Measurements from ENCODE around the gene LRBA. TPM values are rescaled to one million over a fixed set of nuclear protein-coding genes. Genes with fewer than 3 reads are reported as not detected.

The LRBA gene
- polyA plus RNA-seq, 1 of the 3 experiments (the other 2 are of a cell fraction): 11.4 TPM

DNA sequence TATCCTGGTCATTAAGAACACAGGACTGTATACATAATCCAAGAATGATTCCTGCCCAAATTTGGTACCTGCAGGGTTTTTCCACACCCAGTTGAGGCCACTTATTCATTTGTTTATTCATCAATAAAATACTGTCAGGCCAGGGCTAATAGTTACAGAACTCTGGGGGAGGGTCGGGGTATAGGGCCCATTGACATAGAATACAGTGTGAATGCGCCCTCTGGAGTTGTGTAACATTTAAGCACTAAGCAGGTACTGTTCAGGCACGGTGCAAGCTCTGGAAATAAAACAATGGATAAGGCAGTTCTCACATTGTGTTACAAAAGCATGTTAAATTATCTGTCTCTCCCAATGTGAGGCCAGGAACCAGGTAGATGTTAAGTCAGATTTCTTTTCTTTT is 30.8 kb upstream of the LRBA start:
- TF ChIP-seq, protein P1, sequence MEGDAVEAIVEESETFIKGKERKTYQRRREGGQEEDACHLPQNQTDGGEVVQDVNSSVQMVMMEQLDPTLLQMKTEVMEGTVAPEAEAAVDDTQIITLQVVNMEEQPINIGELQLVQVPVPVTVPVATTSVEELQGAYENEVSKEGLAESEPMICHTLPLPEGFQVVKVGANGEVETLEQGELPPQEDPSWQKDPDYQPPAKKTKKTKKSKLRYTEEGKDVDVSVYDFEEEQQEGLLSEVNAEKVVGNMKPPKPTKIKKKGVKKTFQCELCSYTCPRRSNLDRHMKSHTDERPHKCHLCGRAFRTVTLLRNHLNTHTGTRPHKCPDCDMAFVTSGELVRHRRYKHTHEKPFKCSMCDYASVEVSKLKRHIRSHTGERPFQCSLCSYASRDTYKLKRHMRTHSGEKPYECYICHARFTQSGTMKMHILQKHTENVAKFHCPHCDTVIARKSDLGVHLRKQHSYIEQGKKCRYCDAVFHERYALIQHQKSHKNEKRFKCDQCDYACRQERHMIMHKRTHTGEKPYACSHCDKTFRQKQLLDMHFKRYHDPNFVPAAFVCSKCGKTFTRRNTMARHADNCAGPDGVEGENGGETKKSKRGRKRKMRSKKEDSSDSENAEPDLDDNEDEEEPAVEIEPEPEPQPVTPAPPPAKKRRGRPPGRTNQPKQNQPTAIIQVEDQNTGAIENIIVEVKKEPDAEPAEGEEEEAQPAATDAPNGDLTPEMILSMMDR (IDR thresholded peaks at IDR 0.05): 0 out of 2 replicates have a peak, but pooled peaks have one; percentile 17
- TF ChIP-seq EZH2phosphoT487 (IDR thresholded peaks at IDR 0.05; ENCODE audit: borderline replicate concordance, low read depth) (no peak), RAD21 (IDR thresholded peaks at IDR 0.05; ENCODE audit: low read length) (peak; percentile 40)
- ChIA-PET CTCF (interaction anchor here (1.0 kb wide), 1 partner anchor 28 kb away, joined by 3 read pairs; no protein-coding TSS in a partner anchor), POLR2A (no interaction called here)
- Histone ChIP-seq H3K4me2 (no peak overlapping the region), H3K27me3 (ENCODE audit: insufficient read depth) (no peaks in the 10 kb centered on the region), H3K9ac (no peak overlapping the region), H3K27ac (ENCODE audit: low read depth in 2 of 2, low read length in 1 of 2) (no peak overlapping the region), H3K79me2 (ENCODE audit: insufficient read depth) (no peaks in the 10 kb centered on the region), H3K9me3 (no peaks in the 10 kb centered on the region), H3K4me1 (ENCODE audit: control insufficient read depth in 1 of 2, insufficient read depth in 2 of 2, low read depth in 1 of 2, low read length in 1 of 2) (no peaks in the 10 kb centered on the region), H4K20me1 (ENCODE audit: insufficient read depth) (no peaks in the 10 kb centered on the region), H3K36me3 (replicated peaks in 1 of 2; ENCODE audit: control insufficient read depth in 1 of 2, insufficient read depth in 2 of 2, low read length in 1 of 2) (no peaks in the 10 kb centered on the region), H3K4me3 (ENCODE audit: low read depth in 2 of 2, low read length in 1 of 2) (no peak overlapping the region), H3F3A (replicated peaks; ENCODE audit: insufficient read depth) (no peaks in the 10 kb centered on the region), H2AFZ (ENCODE audit: low read depth) (no peak overlapping the region), H3K9me2 (no peaks in the 10 kb centered on the region)
- DNase-seq: peak; percentile 21
- 42% methylated on average over 3 of the region's 3 CpGs for WGBS (ENCODE audit: low lambda C conversion rate)

DNA sequence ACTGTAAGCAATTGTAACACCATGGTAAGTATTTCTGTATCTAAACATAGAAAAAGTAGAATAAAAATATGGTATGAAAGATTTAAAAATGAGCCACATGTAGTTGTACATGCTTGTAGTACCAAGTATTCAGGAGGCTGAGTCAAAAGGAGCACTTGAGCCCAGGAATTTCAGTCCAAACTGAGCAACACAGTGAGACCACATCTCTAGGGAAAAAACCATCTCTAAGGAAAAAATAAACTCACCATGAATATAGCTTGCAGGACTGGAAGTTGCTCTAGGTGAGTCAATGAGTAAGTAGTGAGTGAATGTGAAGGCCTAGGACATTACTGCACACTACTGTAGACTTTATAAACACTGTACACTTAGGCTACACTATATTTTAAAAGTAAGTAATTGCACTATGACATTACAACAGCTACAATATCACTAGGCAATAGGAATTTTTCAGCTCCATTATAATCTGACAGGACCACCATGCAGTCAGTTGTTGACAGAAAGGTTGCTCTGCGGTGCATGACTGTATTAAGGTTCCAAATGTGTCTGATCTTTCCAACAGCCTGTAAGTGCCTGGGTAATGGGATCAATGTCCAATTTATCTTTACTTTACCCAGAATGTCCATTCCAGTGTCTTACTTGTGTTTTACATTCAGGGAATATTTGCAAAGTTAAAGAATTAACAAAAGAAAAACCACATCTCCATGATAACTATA is 28.9 kb upstream of the LRBA start:
- POLR2A ChIA-PET: no interaction called here
- Histone ChIP-seq H2AFZ (ENCODE audit: low read depth) (no peak overlapping the region), H3K9me2 (no peaks in the 10 kb centered on the region), H3K9ac (no peak overlapping the region), H4K20me1 (ENCODE audit: insufficient read depth) (no peaks in the 10 kb centered on the region), H3K4me2 (no peak overlapping the region), H3K27ac (ENCODE audit: low read depth in 2 of 2, low read length in 1 of 2) (no peak overlapping the region), H3F3A (replicated peaks; ENCODE audit: insufficient read depth) (no peaks in the 10 kb centered on the region), H3K27me3 (ENCODE audit: insufficient read depth) (no peaks in the 10 kb centered on the region), H3K79me2 (ENCODE audit: insufficient read depth) (no peaks in the 10 kb centered on the region), H3K4me3 (ENCODE audit: low read depth in 2 of 2, low read length in 1 of 2) (no peak overlapping the region), H3K36me3 (replicated peaks in 1 of 2; ENCODE audit: control insufficient read depth in 1 of 2, insufficient read depth in 2 of 2, low read length in 1 of 2) (no peaks in the 10 kb centered on the region), H3K9me3 (no peaks in the 10 kb centered on the region), H3K4me1 (ENCODE audit: control insufficient read depth in 1 of 2, insufficient read depth in 2 of 2, low read depth in 1 of 2, low read length in 1 of 2) (no peaks in the 10 kb centered on the region)
- no peak for TF ChIP-seq RXRA (IDR thresholded peaks at IDR 0.05; ENCODE audit: borderline replicate concordance, low read depth)
- TF ChIP-seq, protein P1 (IDR thresholded peaks at IDR 0.05): no peak
- no peak for TF ChIP-seq NRF1 (IDR thresholded peaks at IDR 0.05; ENCODE audit: low read depth, low read length)
- TF ChIP-seq, protein P2, sequence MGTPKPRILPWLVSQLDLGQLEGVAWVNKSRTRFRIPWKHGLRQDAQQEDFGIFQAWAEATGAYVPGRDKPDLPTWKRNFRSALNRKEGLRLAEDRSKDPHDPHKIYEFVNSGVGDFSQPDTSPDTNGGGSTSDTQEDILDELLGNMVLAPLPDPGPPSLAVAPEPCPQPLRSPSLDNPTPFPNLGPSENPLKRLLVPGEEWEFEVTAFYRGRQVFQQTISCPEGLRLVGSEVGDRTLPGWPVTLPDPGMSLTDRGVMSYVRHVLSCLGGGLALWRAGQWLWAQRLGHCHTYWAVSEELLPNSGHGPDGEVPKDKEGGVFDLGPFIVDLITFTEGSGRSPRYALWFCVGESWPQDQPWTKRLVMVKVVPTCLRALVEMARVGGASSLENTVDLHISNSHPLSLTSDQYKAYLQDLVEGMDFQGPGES (IDR thresholded peaks at IDR 0.05; ENCODE audit: low read depth, low read length): no peak
- TF ChIP-seq, protein P3, sequence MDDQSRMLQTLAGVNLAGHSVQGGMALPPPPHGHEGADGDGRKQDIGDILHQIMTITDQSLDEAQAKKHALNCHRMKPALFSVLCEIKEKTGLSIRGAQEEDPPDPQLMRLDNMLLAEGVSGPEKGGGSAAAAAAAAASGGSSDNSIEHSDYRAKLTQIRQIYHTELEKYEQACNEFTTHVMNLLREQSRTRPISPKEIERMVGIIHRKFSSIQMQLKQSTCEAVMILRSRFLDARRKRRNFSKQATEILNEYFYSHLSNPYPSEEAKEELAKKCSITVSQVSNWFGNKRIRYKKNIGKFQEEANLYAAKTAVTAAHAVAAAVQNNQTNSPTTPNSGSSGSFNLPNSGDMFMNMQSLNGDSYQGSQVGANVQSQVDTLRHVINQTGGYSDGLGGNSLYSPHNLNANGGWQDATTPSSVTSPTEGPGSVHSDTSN (IDR thresholded peaks at IDR 0.05): no peak
- TF ChIP-seq ELF1 (IDR thresholded peaks at IDR 0.05): no peak
- TF ChIP-seq EZH2phosphoT487 (IDR thresholded peaks at IDR 0.05; ENCODE audit: borderline replicate concordance, low read depth): no peak
- TF ChIP-seq MEF2A (IDR thresholded peaks at IDR 0.05; ENCODE audit: borderline replicate concordance, low read depth): no peak
- no peak for TF ChIP-seq POLR2AphosphoS5 (IDR thresholded peaks at IDR 0.05; ENCODE audit: low read depth, low read length)
- TF ChIP-seq, protein P4, sequence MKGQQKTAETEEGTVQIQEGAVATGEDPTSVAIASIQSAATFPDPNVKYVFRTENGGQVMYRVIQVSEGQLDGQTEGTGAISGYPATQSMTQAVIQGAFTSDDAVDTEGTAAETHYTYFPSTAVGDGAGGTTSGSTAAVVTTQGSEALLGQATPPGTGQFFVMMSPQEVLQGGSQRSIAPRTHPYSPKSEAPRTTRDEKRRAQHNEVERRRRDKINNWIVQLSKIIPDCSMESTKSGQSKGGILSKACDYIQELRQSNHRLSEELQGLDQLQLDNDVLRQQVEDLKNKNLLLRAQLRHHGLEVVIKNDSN (IDR thresholded peaks at IDR 0.05; ENCODE audit: borderline replicate concordance, low read depth): no peak
- CTCF ChIA-PET: no interaction called here
- DNase-seq: no peak
- WGBS (ENCODE audit: low lambda C conversion rate): 89% methylated on average over 1 of the region's 1 CpG

Data from SK-N-SH (cell line).